HG03575 (cell line): ENCODE results near the gene GASK1B.

Experiments
- ATAC-seq: cut with Tn5 transposase; IDR thresholded peaks from one replicate; pipeline ENCODE4 v1.9.1; 2021; ENCODE audit not compliant: unreplicated experiment, insufficient number of reproducible peaks, low FRiP score; ENCODE audit errors: extremely low read depth

The GASK1B gene

GRCh38 chr4:158159054-158159717 lies 13.6 kb downstream of the GASK1B start:
- no peak for ATAC-seq

DNA sequence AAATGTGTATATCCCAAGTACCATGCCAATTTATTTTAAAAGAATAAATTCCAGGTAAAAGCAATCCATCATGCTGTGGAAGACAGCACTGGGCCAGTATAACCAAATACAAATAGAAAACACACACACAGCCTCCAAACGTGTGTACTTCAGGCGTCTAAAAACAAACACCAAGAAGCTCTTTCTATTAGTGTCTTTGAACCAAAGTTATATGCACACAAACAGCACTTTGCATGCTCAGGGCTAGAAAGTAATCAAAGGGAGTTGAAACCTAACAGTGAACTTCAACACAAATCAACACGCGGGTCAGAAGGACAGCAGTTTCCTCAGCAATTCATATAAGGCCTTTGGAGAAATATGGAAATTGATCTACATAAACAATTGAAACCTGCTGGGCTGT lies 15.4 kb downstream of the GASK1B start:
- ATAC-seq, result no peak

GRCh38 chr4:158155656-158156356 lies 17.0 kb downstream of the GASK1B start:
- ATAC-seq, result no peak

DNA sequence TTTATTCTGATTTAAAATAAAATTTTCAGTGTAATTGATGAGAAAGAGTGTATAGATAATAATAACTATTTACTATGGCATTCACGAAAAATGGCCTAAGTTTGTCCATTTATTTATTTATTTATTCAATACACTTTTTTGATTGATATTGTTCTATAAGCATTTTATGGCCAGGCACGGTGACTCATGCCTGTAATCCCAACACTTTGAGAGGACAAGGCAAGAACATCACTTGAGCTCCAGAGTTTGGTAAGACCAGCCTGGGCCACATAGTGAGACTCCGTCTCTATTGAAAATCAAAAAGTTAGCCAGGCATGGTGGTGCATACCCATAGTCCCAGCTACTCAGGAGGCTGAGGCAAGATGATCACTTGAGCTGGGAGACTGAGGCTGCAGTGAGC lies 25.7 kb downstream of the GASK1B start:
- ATAC-seq, result no peak

DNA sequence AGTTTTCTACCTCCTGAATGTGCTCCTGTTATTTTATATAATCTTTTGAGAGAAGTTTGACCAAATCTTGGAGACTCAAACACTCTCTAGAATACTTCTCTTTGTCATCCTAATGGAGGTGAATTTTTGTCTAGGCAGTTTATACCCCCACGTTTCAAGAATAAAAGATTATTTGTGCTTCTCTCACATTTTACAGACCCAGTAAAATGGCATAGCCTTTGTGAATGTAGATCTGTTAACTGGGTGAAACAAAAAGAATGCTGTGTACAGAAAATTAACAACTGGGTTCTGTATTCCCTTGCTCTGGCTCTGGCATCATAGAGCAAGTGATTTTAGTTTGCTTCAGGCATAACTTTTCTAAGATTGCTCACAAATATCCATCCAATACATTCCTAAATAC lies 26.1 kb downstream of the GASK1B start:
- no peak for ATAC-seq

DNA sequence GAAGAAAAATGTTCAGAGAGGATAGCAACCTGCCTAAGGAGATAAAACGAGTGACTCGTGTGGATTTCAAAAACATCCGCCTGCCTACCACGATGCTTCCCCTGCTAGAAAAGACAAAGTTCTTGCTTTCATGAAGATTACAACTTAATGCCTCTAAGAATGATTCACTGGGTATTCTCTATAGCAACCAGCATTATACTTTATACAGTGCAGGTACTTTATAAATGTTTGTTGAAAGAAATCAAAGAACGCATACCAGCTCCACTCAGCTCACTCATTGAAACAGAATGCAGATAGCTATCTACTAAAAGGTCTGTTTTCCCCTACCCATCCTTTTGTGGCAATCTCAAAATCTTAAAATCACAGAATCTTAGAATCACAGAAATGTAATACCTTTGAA lies 33.7 kb downstream of the GASK1B start:
- ATAC-seq, result no peak

GRCh38 chr4:158134222-158134621 lies 38.6 kb downstream of the GASK1B start:
- no peak for ATAC-seq

DNA sequence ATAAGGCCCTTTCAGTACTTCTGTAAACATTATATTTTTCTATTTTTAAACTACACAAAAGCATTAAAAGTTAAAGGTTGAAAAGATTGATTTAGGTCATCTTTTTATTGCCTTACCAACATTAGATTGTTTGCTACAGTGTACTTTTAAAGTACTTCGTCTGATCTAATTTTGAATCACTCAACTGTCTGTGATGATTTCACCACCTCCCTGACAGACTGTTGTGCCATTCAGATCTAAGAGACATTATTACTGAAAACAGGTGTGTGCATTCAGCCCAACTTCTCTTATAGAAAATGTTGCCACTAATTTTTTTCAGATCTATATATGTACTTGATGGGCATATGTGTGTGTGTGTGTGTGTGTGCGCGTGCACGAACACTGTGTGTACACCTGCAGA lies 39.3 kb downstream of the GASK1B start:
- ATAC-seq, result no peak

- ATAC-seq, result no peak
These were observed 41.8 kb downstream of the GASK1B start for GRCh38 chr4:158131027-158131426.

DNA sequence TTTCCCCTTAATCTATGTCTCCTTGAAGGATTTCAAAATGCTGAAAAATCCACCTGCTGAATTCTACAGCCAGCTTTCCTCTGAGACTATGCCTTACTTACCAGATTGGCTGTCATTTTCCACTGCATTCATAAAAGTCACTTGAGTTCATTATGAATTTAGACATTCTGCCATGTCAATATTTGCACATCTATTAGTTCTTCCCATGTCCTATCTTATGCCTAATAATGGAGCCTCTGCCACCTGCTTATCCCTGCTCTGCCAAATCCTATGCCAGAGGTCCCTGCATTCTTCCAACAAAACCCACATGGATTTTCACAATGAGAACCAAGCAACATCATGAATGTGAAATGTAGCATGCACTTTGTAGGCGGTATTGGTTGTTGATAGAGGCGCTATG lies 42.6 kb downstream of the GASK1B start:
- no peak for ATAC-seq

- peak; percentile 97 for ATAC-seq
These were observed 43.1 kb downstream of the GASK1B start for GRCh38 chr4:158129694-158130093.

DNA sequence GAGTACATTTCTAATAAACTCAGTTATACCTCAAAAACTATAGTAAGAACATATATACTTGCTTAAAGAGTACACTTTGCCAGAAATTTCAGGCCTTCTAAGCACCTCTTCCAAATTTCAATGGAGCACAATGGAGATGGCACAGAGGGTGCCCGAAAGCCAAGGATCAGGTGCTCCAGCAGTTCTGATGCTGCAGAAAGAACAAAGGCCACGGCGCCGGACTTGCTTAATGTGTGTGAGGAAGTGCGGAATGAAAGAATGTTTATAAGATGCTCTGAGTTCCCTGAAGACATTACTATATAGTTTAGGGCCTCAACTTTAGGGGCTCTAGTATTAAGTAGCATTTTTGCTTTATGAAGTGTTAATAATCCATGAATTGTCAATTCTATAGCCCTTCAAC lies 44.3 kb downstream of the GASK1B start:
- no peak for ATAC-seq

DNA sequence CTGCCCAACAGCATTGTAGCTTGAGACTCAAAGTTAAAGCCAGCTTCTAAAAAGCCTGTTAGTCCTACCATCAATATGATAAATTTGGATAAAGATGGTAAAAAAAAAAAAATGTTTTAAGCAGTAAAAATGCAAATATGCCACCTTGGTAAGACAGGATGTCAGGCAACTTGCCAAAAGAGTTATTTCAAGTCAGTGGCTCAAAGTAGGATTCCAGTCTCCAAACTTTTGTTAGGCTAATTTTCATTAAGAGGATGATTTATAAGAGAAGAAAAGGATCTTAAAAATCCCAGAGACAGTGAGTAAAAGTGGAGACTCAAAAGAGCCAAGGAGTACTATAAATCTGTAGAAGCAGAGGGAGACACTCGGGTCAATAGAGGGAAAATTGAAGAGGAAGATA lies 47.5 kb downstream of the GASK1B start:
- no peak for ATAC-seq
